ENCODE measurements around the gene TNRC6A. TPM values are rescaled to one million over a fixed set of nuclear protein-coding genes. Genes with fewer than 3 reads are reported as not detected.

Gene TNRC6A
- total RNA-seq, 1 donor from 2014 or later, result 22.2 TPM

GRCh38 chr16:24869033-24869432 is 139.6 kb downstream of the TNRC6A start:
- no peak for DNase-seq (ENCODE audit: low read depth in 2 of 2)

DNA sequence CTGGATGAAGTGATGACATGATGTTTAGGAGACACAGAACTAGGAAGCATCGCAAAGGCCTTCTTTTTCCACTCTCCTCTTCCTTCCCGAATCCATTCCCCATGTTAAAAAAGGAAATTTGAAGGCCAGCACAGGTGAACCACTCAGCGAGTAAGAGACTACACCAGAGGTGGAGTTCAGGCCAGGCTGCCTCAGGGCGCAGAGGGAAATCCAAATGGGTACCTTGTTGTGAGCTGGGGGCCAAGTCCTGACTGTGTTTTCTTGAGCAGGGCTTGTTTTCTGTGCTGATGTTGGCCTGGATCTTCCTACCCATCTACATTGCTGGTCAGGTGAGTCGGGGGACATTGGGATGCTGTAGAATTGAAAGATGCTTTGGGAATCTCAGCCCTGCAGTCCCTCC is 142.4 kb downstream of the TNRC6A start:
- no peak for DNase-seq (ENCODE audit: low read depth in 2 of 2)

GRCh38 chr16:24873028-24873427 is 143.6 kb downstream of the TNRC6A start:
- DNase-seq (ENCODE audit: low read depth in 2 of 2), result no peak

DNA sequence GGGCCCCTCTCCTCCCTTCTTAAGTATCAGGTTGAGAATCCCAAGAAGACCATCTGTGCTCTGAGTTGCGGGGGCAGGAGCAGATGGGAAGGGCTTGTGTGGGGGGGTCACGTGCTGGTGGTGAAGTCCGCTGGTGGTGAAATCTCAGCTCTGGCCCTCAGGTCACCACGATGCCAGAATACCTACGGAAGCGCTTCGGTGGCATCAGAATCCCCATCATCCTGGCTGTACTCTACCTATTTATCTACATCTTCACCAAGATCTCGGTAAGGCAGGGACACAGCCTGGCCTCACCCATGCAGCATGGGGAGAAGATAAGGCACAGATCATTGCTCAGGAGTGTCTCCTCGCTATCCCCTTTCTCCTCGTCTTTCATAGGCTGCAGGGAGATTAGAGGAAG is 146.0 kb downstream of the TNRC6A start:
- DNase-seq (ENCODE audit: low read depth in 2 of 2), result no peak

Other genes with a start within 250 kb of the TNRC6A start
- gene RBBP6, start 190.1 kb upstream of the TNRC6A start, total RNA-seq, result 8.9 and 11.3 TPM in 2 replicates
- gene SLC5A11, start 116.3 kb downstream of the TNRC6A start, total RNA-seq, result not detected in 2 replicates

Data from lung microvascular endothelial cell (primary cell).